Neural cell (in vitro differentiated cells): ENCODE measurements around the gene UBXN2A. TPM values are rescaled to one million over a fixed set of nuclear protein-coding genes. Genes with fewer than 3 reads are reported as not detected.

Source experiments
- H2AFZ ChIP-seq: fragments of 200-600, 300-800 bp; sonication (generic), shearing (Covaris generic); 2 replicates; pipeline ENCODE4 v1.6.0; 2014; ENCODE audit warnings: low read depth, mild to moderate bottlenecking, antibody characterized with exemption, low read length, moderate library complexity
- H3F3A ChIP-seq: fragments of 200-600 bp; shearing (Covaris generic); 2 replicates; pipeline ENCODE4 v1.6.1; 2016; ENCODE audit warnings: mild to moderate bottlenecking, moderate library complexity, mixed read lengths, antibody characterized with exemption, low read length; ENCODE audit not compliant: insufficient read depth, poor library complexity, severe bottlenecking
- H3K27ac ChIP-seq: fragments of 200-600, 300-800 bp; sonication (generic), shearing (Covaris generic); 2 replicates; pipeline ENCODE4 v1.5.1; 2014; ENCODE audit warnings: mild to moderate bottlenecking, low read length, moderate library complexity
- H3K27me3 ChIP-seq: fragments of 300-800, 200-600 bp; sonication (generic), shearing (Covaris generic); 2 replicates; pipeline ENCODE4 v1.6.0; 2014; ENCODE audit warnings: mild to moderate bottlenecking, low read depth, low read length, moderate library complexity; ENCODE audit not compliant: insufficient read depth
- H3K36me3 ChIP-seq: fragments of 300-800, 200-600 bp; sonication (generic), shearing (Covaris generic); 2 replicates; pipeline ENCODE4 v1.5.1; 2014; ENCODE audit warnings: mild to moderate bottlenecking, antibody characterized with exemption, low read length, moderate library complexity; ENCODE audit not compliant: insufficient read depth
- H3K4me2 ChIP-seq: fragments of 300-800, 200-600 bp; sonication (generic), shearing (Covaris generic); 2 replicates; pipeline ENCODE4 v1.6.0; 2014; ENCODE audit warnings: mild to moderate bottlenecking, low read length
- H3K4me3 ChIP-seq: fragments of 300-800, 200-600 bp; sonication (generic), shearing (Covaris generic); 2 replicates; pipeline ENCODE4 v1.5.1; 2014; ENCODE audit warnings: mild to moderate bottlenecking, low read length, moderate library complexity
- H3K79me2 ChIP-seq: fragments of 200-600 bp; shearing (Covaris generic); replicated peaks from 2 replicates; pipeline ENCODE4 v1.6.0; 2014; ENCODE audit warnings: mild to moderate bottlenecking, low read length, moderate library complexity; ENCODE audit not compliant: insufficient read depth
- H3K9ac ChIP-seq: fragments of 300-800, 200-600 bp; sonication (generic), shearing (Covaris generic); 2 replicates; pipeline ENCODE4 v1.6.1; 2016; ENCODE audit warnings: mild to moderate bottlenecking, low read length, mixed read lengths
- H3K9me2 ChIP-seq: fragments of 200-600 bp; shearing (Covaris generic); 2 replicates; pipeline ENCODE4 v1.6.1; 2016; ENCODE audit warnings: mild to moderate bottlenecking, low read length, mixed read lengths; ENCODE audit not compliant: insufficient read depth
- H3K9me3 ChIP-seq: fragments of 200-600, 300-800 bp; sonication (generic), shearing (Covaris generic); 2 replicates; pipeline ENCODE4 v1.6.1; 2016; ENCODE audit warnings: mild to moderate bottlenecking, mixed run types, low read length, moderate library complexity, mixed read lengths
- H4K20me1 ChIP-seq: fragments of 200-600 bp; shearing (Covaris generic); 2 replicates; pipeline ENCODE4 v1.6.1; 2016; ENCODE audit warnings: mild to moderate bottlenecking, mixed run types; ENCODE audit not compliant: insufficient read depth
- EP300 ChIP-seq: fragments of 450-650 bp; conservative IDR thresholded peaks from 2 replicates; pipeline ENCODE4 v1.6.1; 2014; ENCODE audit warnings: antibody characterized with exemption, mild to moderate bottlenecking, moderate library complexity; ENCODE audit not compliant: poor library complexity, severe bottlenecking
- EZH2 ChIP-seq: fragments of 200-600, 300-800 bp; shearing (Covaris generic), sonication (generic); IDR thresholded peaks from 2 replicates; pipeline ENCODE4 v1.6.1; 2014; ENCODE audit warnings: antibody characterized with exemption, low read length, borderline replicate concordance, mild to moderate bottlenecking; ENCODE audit not compliant: insufficient read depth, poor library complexity, severe bottlenecking
- MXI1 ChIP-seq: fragments of 450-650 bp; conservative IDR thresholded peaks from 2 replicates; pipeline ENCODE4 v1.6.1; 2014; ENCODE audit warnings: antibody characterized with exemption, mild to moderate bottlenecking; ENCODE audit not compliant: poor library complexity, severe bottlenecking
- POLR2AphosphoS5 ChIP-seq: IDR thresholded peaks from 2 replicates; pipeline ENCODE4 v1.6.1; 2012
- RAD21 ChIP-seq: fragments of 450-650 bp; conservative IDR thresholded peaks from 2 replicates; pipeline ENCODE4 v1.6.1; 2014; ENCODE audit warnings: antibody characterized with exemption, mild to moderate bottlenecking, moderate library complexity
- REST ChIP-seq: IDR thresholded peaks from 2 replicates; pipeline ENCODE4 v1.6.1; 2012; ENCODE audit warnings: borderline replicate concordance
- SMC3 ChIP-seq: fragments of 450-650 bp; conservative IDR thresholded peaks from 2 replicates; pipeline ENCODE4 v1.6.1; 2014; ENCODE audit warnings: antibody characterized with exemption, mild to moderate bottlenecking, moderate library complexity; ENCODE audit not compliant: poor library complexity
- TAF1 ChIP-seq: IDR thresholded peaks from 2 replicates; pipeline ENCODE4 v1.6.1; 2012; ENCODE audit warnings: low read depth
- polyA plus RNA-seq: library from polyadenylated mRNA; depleted of rRNA; stranded (reverse); fragments of >200 nt; gene quantifications from 2 replicates; pipeline ENCODE4 v1.2.3, GENCODE V29; 2014
- TF ChIP-seq, protein P1 (sequence below): fragments of 450-650 bp; IDR thresholded peaks from 2 replicates; pipeline ENCODE4 v1.5.1; 2014; ENCODE audit warnings: antibody characterized with exemption, mild to moderate bottlenecking, moderate library complexity; ENCODE audit not compliant: poor library complexity, severe bottlenecking

UBXN2A gene
- polyA plus RNA-seq, 1 donor from 2014 or later, result 11.0 TPM

DNA sequence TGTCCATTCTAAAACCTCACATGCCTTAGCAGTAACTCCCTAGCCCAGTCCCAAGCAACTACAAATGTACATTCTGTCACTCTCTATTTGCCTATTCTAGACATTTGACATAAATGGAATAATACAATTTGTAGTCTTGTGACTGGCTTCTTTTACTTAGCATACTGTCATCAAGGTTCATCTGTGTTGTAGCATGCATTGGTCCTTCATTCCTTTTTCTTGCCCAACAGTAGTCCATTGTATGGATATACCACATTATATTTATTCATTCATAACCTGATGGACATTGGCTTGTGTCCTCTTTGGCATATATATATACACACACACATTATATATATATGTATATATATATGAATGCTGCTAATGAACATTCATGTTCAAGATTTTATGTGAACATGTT is 67.4 kb downstream of the UBXN2A start:
- Histone ChIP-seq H3K4me2 (no peak overlapping the region), H3K9me2 (no peaks in the 10 kb centered on the region), H2AFZ (no peak overlapping the region), H3K9ac (no peak overlapping the region), H3F3A (no peaks in the 10 kb centered on the region), H3K27ac (no peak overlapping the region), H3K79me2 (no peaks in the 10 kb centered on the region), H3K27me3 (peaks cover 8% of the 10 kb centered on the region), H3K9me3 (no peaks in the 10 kb centered on the region), H3K36me3 (no peaks in the 10 kb centered on the region), H3K4me3 (no peak overlapping the region), H4K20me1 (no peaks in the 10 kb centered on the region)
- TF ChIP-seq EZH2 (no peak), REST (no peak), SMC3 (no peak), RAD21 (no peak), TAF1 (no peak), MXI1 (no peak), POLR2AphosphoS5 (no peak), EP300 (no peak)
- TF ChIP-seq, protein P1, sequence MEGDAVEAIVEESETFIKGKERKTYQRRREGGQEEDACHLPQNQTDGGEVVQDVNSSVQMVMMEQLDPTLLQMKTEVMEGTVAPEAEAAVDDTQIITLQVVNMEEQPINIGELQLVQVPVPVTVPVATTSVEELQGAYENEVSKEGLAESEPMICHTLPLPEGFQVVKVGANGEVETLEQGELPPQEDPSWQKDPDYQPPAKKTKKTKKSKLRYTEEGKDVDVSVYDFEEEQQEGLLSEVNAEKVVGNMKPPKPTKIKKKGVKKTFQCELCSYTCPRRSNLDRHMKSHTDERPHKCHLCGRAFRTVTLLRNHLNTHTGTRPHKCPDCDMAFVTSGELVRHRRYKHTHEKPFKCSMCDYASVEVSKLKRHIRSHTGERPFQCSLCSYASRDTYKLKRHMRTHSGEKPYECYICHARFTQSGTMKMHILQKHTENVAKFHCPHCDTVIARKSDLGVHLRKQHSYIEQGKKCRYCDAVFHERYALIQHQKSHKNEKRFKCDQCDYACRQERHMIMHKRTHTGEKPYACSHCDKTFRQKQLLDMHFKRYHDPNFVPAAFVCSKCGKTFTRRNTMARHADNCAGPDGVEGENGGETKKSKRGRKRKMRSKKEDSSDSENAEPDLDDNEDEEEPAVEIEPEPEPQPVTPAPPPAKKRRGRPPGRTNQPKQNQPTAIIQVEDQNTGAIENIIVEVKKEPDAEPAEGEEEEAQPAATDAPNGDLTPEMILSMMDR, result no peak

DNA sequence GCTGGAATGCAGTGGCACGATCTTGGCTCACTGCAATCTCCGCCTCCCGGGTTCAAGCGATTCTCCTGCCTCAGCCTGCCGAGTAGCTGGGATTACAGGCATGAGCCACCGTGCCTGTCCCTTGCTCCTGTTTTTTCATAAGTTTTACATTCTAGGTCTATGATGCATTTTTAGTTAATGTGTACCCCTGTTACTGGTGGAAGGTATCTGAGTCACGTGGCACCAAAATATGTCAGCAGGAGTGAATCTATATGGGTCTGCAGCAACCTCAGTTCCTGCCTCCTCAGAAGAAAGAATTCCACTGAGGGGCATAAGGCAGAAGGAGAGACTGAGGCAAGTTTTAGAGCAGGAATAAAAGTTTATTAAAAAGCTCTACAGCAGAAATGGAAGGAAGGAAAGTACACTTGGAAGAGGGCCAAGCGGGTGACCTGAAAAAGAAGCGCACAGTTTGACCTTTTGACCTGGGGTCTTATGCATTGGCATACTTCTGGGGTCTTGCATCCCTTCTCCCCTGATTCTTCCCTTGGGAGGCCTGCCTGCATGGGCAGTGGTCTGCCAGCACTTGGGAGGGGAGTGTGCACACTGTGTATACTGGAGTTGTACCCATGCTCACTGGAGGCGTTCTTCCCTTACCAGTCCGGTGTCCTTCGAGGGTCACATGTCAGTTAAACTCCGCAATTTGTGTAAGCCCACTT is 68.6 kb downstream of the UBXN2A start:
- Histone ChIP-seq H2AFZ (no peak overlapping the region), H3K9ac (no peak overlapping the region), H3K27ac (no peak overlapping the region), H3K9me2 (no peaks in the 10 kb centered on the region), H3K79me2 (no peaks in the 10 kb centered on the region), H4K20me1 (no peaks in the 10 kb centered on the region), H3K4me2 (no peak overlapping the region), H3F3A (no peaks in the 10 kb centered on the region), H3K36me3 (no peaks in the 10 kb centered on the region), H3K4me3 (no peak overlapping the region), H3K9me3 (no peaks in the 10 kb centered on the region), H3K27me3 (peaks cover 8% of the 10 kb centered on the region)
- TF ChIP-seq, protein P1, result no peak
- no peak for TF ChIP-seq MXI1
- TF ChIP-seq SMC3, result no peak
- no peak for TF ChIP-seq RAD21
- TF ChIP-seq EP300, result no peak
- no peak for TF ChIP-seq EZH2
- no peak for TF ChIP-seq POLR2AphosphoS5
- no peak for TF ChIP-seq REST
- TF ChIP-seq TAF1, result no peak
